ACC112 (cell line): Measurements from ENCODE around the gene ABHD12B.

Experiments used
- H2AFZ ChIP-seq: fragments of 200-600 bp; sonication (generic); one replicate; pipeline ENCODE4 v1.6.0; 2017; ENCODE audit warnings: antibody characterized with exemption, low read length; ENCODE audit not compliant: unreplicated experiment
- H3K27ac ChIP-seq: fragments of 200-600 bp; sonication (generic); 2 replicates; pipeline ENCODE4 v1.5.1; 2014; ENCODE audit warnings: low read depth, mild to moderate bottlenecking, antibody characterized with exemption, low read length, moderate library complexity
- H3K27me3 ChIP-seq: fragments of 200-600 bp; sonication (generic); 2 replicates; pipeline ENCODE4 v1.6.1; 2014; ENCODE audit warnings: mild to moderate bottlenecking, antibody characterized with exemption, low read length, moderate library complexity, mixed read lengths; ENCODE audit not compliant: insufficient read depth
- H3K36me3 ChIP-seq: fragments of 200-600 bp; sonication (generic); 2 replicates; pipeline ENCODE4 v1.6.1; 2016; ENCODE audit warnings: mild to moderate bottlenecking, antibody characterized with exemption, low read length, moderate library complexity, mixed read lengths; ENCODE audit not compliant: insufficient read depth
- H3K4me1 ChIP-seq: fragments of 200-600 bp; sonication (generic); one replicate; pipeline ENCODE4 v1.6.1; 2016; ENCODE audit warnings: low read length, mixed read lengths; ENCODE audit not compliant: insufficient read depth, unreplicated experiment, control insufficient read depth
- H3K4me3 ChIP-seq: fragments of 200-600 bp; sonication (generic); 2 replicates; pipeline ENCODE4 v1.5.1; 2014; ENCODE audit warnings: mild to moderate bottlenecking, low read depth, low read length
- H3K79me2 ChIP-seq: fragments of 200-600 bp; sonication (generic); one replicate; pipeline ENCODE4 v1.6.0; 2016; ENCODE audit warnings: low read length; ENCODE audit not compliant: control insufficient read depth, unreplicated experiment, insufficient read depth

The ABHD12B gene

GRCh38 chr14:50922803-50923202, 51.0 kb downstream of the ABHD12B start:
- Histone ChIP-seq H3K4me3 (no peak overlapping the region), H3K36me3 (peaks cover 39% of the 10 kb centered on the region), H3K27me3 (no peaks in the 10 kb centered on the region), H3K4me1 (peaks cover 12% of the 10 kb centered on the region), H3K79me2 (no peaks in the 10 kb centered on the region), H2AFZ (no peak overlapping the region), H3K27ac (no peak overlapping the region)

- Histone ChIP-seq H3K27ac (no peak overlapping the region), H2AFZ (no peak overlapping the region), H3K27me3 (no peaks in the 10 kb centered on the region), H3K4me3 (no peak overlapping the region), H3K36me3 (peaks cover 37% of the 10 kb centered on the region), H3K4me1 (peaks cover 16% of the 10 kb centered on the region), H3K79me2 (no peaks in the 10 kb centered on the region)
These were observed 52.4 kb downstream of the ABHD12B start for GRCh38 chr14:50924236-50924635.

GRCh38 chr14:50924843-50925242, 53.0 kb downstream of the ABHD12B start:
- H3K4me3 ChIP-seq: no peak overlapping the region
- H3K4me1 ChIP-seq: peaks cover 16% of the 10 kb centered on the region
- H3K27ac ChIP-seq: no peak overlapping the region
- no peak overlapping the region for H2AFZ ChIP-seq
- no peaks in the 10 kb centered on the region for H3K79me2 ChIP-seq
- H3K27me3 ChIP-seq: no peaks in the 10 kb centered on the region
- H3K36me3 ChIP-seq: peaks cover 41% of the 10 kb centered on the region

- no peaks in the 10 kb centered on the region for H3K79me2 ChIP-seq
- no peak overlapping the region for H3K27ac ChIP-seq
- H3K27me3 ChIP-seq: no peaks in the 10 kb centered on the region
- no peak overlapping the region for H2AFZ ChIP-seq
- H3K4me1 ChIP-seq: peaks cover 4% of the 10 kb centered on the region
- no peak overlapping the region for H3K4me3 ChIP-seq
- H3K36me3 ChIP-seq: peaks cover 56% of the 10 kb centered on the region
These were observed 55.1 kb downstream of the ABHD12B start for GRCh38 chr14:50926851-50927386.

- no peaks in the 10 kb centered on the region for H3K79me2 ChIP-seq
- no peak overlapping the region for H2AFZ ChIP-seq
- H3K27me3 ChIP-seq: no peaks in the 10 kb centered on the region
- peaks cover 4% of the 10 kb centered on the region for H3K4me1 ChIP-seq
- H3K27ac ChIP-seq: no peak overlapping the region
- peaks cover 57% of the 10 kb centered on the region for H3K36me3 ChIP-seq
- no peak overlapping the region for H3K4me3 ChIP-seq
These were observed 56.3 kb downstream of the ABHD12B start for GRCh38 chr14:50928002-50928635.

- Histone ChIP-seq H3K4me1 (peaks cover 4% of the 10 kb centered on the region), H2AFZ (no peak overlapping the region), H3K79me2 (no peaks in the 10 kb centered on the region), H3K27ac (no peak overlapping the region), H3K4me3 (no peak overlapping the region), H3K27me3 (no peaks in the 10 kb centered on the region), H3K36me3 (peaks cover 59% of the 10 kb centered on the region)
These were observed 57.7 kb downstream of the ABHD12B start for GRCh38 chr14:50929506-50929905.

GRCh38 chr14:50931559-50931958, 59.7 kb downstream of the ABHD12B start:
- peaks cover 72% of the 10 kb centered on the region for H3K36me3 ChIP-seq
- H3K27ac ChIP-seq: no peak overlapping the region
- H3K79me2 ChIP-seq: peaks cover 10% of the 10 kb centered on the region
- peaks cover 4% of the 10 kb centered on the region for H3K4me1 ChIP-seq
- no peaks in the 10 kb centered on the region for H3K27me3 ChIP-seq
- no peak overlapping the region for H2AFZ ChIP-seq
- H3K4me3 ChIP-seq: no peak overlapping the region

GRCh38 chr14:50932156-50932555, 60.3 kb downstream of the ABHD12B start:
- Histone ChIP-seq H3K4me3 (no peak overlapping the region), H3K27me3 (no peaks in the 10 kb centered on the region), H3K79me2 (peaks cover 14% of the 10 kb centered on the region), H2AFZ (no peak overlapping the region), H3K36me3 (peaks cover 72% of the 10 kb centered on the region), H3K4me1 (peaks cover 10% of the 10 kb centered on the region), H3K27ac (no peak overlapping the region)

- Histone ChIP-seq H3K36me3 (peaks cover 68% of the 10 kb centered on the region), H3K4me3 (no peak overlapping the region), H3K27ac (no peak overlapping the region), H3K27me3 (no peaks in the 10 kb centered on the region), H2AFZ (no peak overlapping the region), H3K4me1 (peaks cover 17% of the 10 kb centered on the region), H3K79me2 (peaks cover 14% of the 10 kb centered on the region)
These were observed 61.0 kb downstream of the ABHD12B start for GRCh38 chr14:50932592-50933495.

- Histone ChIP-seq H3K79me2 (peaks cover 28% of the 10 kb centered on the region), H3K27me3 (no peaks in the 10 kb centered on the region), H3K4me1 (peaks cover 24% of the 10 kb centered on the region), H3K4me3 (no peak overlapping the region), H2AFZ (no peak overlapping the region), H3K36me3 (peaks cover 53% of the 10 kb centered on the region), H3K27ac (no peak overlapping the region)
These were observed 63.5 kb downstream of the ABHD12B start for GRCh38 chr14:50935126-50936015.
